ENCODE results near the gene RHOF.

Gene RHOF

GRCh38 chr12:121793440-121793837 is at the start of gene RHOF:
RHOF (minus strand) TSS chr12:121793688; CDS start chr12:121793633, 55 bp downstream.
- DNase-seq (ENCODE audit: low read depth in 3 of 3) = peak in 1 of 3 donors; percentile 74

GRCh38 chr12:121839993-121840761 is 46.7 kb upstream of the RHOF start:
- no peak for DNase-seq (ENCODE audit: low read depth in 3 of 3)

- DNase-seq (ENCODE audit: low read depth in 3 of 3) = peak; percentile 99 to 100 (median 99)
Observed at GRCh38 chr12:121839106-121839992, 45.9 kb upstream of the RHOF start.

GRCh38 chr12:121838126-121838525 is 44.6 kb upstream of the RHOF start:
- DNase-seq (ENCODE audit: low read depth in 3 of 3) = no peak

GRCh38 chr12:121837680-121838079 is 44.2 kb upstream of the RHOF start:
- no peak for DNase-seq (ENCODE audit: low read depth in 3 of 3)

GRCh38 chr12:121831571-121832245 is 38.2 kb upstream of the RHOF start:
- no peak for DNase-seq (ENCODE audit: low read depth in 3 of 3)

GRCh38 chr12:121830588-121831265 is 37.2 kb upstream of the RHOF start:
- DNase-seq (ENCODE audit: low read depth in 3 of 3) = no peak

- no peak for DNase-seq (ENCODE audit: low read depth in 3 of 3)
Observed at GRCh38 chr12:121830134-121830533, 36.6 kb upstream of the RHOF start.

GRCh38 chr12:121829250-121829918 is 35.9 kb upstream of the RHOF start:
- DNase-seq (ENCODE audit: low read depth in 3 of 3) = no peak

- DNase-seq (ENCODE audit: low read depth in 3 of 3) = no peak
Observed at GRCh38 chr12:121828826-121829225, 35.3 kb upstream of the RHOF start.

- no peak for DNase-seq (ENCODE audit: low read depth in 3 of 3)
Observed at GRCh38 chr12:121828306-121828705, 34.8 kb upstream of the RHOF start.

GRCh38 chr12:121827351-121828099 is 34.0 kb upstream of the RHOF start:
- no peak for DNase-seq (ENCODE audit: low read depth in 3 of 3)

GRCh38 chr12:121826318-121827150 is 33.0 kb upstream of the RHOF start:
- DNase-seq (ENCODE audit: low read depth in 3 of 3) = no peak

- no peak for DNase-seq (ENCODE audit: low read depth in 3 of 3)
Observed at GRCh38 chr12:121825041-121825523, 31.6 kb upstream of the RHOF start.

- no peak for DNase-seq (ENCODE audit: low read depth in 3 of 3)
Observed at GRCh38 chr12:121823727-121824115, 30.2 kb upstream of the RHOF start.

GRCh38 chr12:121823101-121823726 is 29.7 kb upstream of the RHOF start:
- DNase-seq (ENCODE audit: low read depth in 3 of 3) = no peak

- DNase-seq (ENCODE audit: low read depth in 3 of 3) = no peak
Observed at GRCh38 chr12:121822393-121823100, 29.1 kb upstream of the RHOF start.

GRCh38 chr12:121820056-121820455 is 26.6 kb upstream of the RHOF start:
- DNase-seq (ENCODE audit: low read depth in 3 of 3) = no peak
